ENCODE results near the gene LYPD6B. TPM values are rescaled to one million over a fixed set of nuclear protein-coding genes. Genes with fewer than 3 reads are reported as not detected.

LYPD6B gene, protein sequence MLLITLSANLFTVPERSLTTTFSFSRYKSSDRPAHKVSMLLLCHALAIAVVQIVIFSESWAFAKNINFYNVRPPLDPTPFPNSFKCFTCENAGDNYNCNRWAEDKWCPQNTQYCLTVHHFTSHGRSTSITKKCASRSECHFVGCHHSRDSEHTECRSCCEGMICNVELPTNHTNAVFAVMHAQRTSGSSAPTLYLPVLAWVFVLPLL
- 1 to 10 TPM; 9.3 to 9.9 TPM for total RNA-seq

GRCh38 chr2:149038442-149039212 lies at the start of gene LYPD6B:
Gene LYPD6B (plus strand): TSS chr2:149038699. CDS start chr2:149130949, 92,250 bp downstream.
- Histone ChIP-seq H3K9me3 (no peaks in the 10 kb centered on the region), H3K27me3 (no peaks in the 10 kb centered on the region), H3K27ac (peak within 1 kb of the TSS; percentile 39 to 71 (median 56)), H3K4me1 (peaks cover 13% of the 10 kb centered on the region), H3K4me3 (peak within 1 kb of the TSS in 1 of 2 donors; percentile 31), H3K36me3 (replicated peaks in 1 of 2; ENCODE audit: insufficient read depth in 1 of 2, low read depth in 2 of 2) (no peaks in the 10 kb centered on the region)
- ATAC-seq: peak; percentile 89
- intact Hi-C loops (cut with DNase I): no loop called here
- peak; percentile 74 to 86 (median 77) for DNase-seq
- TF ChIP-seq CTCF (IDR thresholded peaks at IDR 0.05) (peak in 2 of 7 experiments; percentile 19 to 37), POLR2A (IDR thresholded peaks at IDR 0.05) (peak; percentile 11 to 56 (median 23))
- 0 to 2% methylated on average over 20 to 34 of the region's 85 CpGs for WGBS, 2 donors

DNA sequence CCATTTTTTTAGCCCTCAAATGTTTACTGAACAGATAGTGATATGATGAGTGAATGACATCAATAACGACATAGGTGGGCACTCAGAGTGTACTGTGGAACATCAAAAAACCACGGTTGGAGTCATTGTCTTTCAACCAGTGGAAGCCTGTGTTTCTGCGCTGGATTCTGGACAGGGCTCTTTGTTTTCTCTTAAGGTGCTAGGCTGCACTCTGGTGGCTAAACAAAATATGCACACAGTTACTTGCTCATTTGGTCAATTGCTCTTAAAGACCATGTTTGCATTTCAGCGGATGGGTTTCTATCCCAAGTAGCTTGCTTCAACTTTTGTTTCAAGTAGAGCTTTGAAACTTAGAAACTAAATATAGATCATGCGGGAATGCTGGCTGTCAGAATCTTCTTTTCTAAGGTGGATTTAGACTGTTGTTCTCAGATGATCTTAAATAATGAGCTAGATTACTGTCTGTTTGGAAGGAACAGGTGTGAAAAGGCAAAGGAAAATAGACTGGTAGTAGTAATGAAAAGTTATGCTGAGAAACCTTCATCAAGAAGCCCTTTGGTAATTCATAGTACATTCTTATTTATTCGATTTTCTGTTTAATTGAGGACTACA lies 48.5 kb upstream of the LYPD6B start:
- ATAC-seq: peak; percentile 81
- Histone ChIP-seq H3K4me1 (no peaks in the 10 kb centered on the region), H3K27ac (no peak overlapping the region), H3K27me3 (no peaks in the 10 kb centered on the region), H3K4me3 (no peak overlapping the region), H3K36me3 (replicated peaks in 1 of 2; ENCODE audit: insufficient read depth in 1 of 2, low read depth in 2 of 2) (no peaks in the 10 kb centered on the region), H3K9me3 (no peaks in the 10 kb centered on the region)
- 14 to 18% methylated on average over 6 of the region's 6 CpGs for WGBS, 2 donors
- intact Hi-C loops (cut with DNase I): loop anchor here (5.0 kb wide), 1 partner anchor 1053 kb away; no protein-coding TSS in a partner anchor
- peak; percentile 64 to 83 (median 68) for DNase-seq
- TF ChIP-seq POLR2A (IDR thresholded peaks at IDR 0.05) (no peak), CTCF (IDR thresholded peaks at IDR 0.05) (peak; percentile 49 to 82 (median 72))

- H3K27ac ChIP-seq: no peak overlapping the region
- H3K4me3 ChIP-seq: no peak overlapping the region
- no peaks in the 10 kb centered on the region for H3K27me3 ChIP-seq
- WGBS, 2 donors: 63 to 69% methylated on average over 4 to 6 of the region's 6 CpGs
- no peaks in the 10 kb centered on the region for H3K36me3 ChIP-seq (replicated peaks in 1 of 2; ENCODE audit: insufficient read depth in 1 of 2, low read depth in 2 of 2)
- DNase-seq (no peak), ATAC-seq (no peak)
- no peaks in the 10 kb centered on the region for H3K4me1 ChIP-seq
- no peaks in the 10 kb centered on the region for H3K9me3 ChIP-seq
- intact Hi-C loops (cut with DNase I): no loop called here
- TF ChIP-seq POLR2A (IDR thresholded peaks at IDR 0.05): no peak
- TF ChIP-seq CTCF (IDR thresholded peaks at IDR 0.05): no peak
Observed at GRCh38 chr2:148990968-148991367, 47.5 kb upstream of the LYPD6B start.

- intact Hi-C loops (cut with DNase I): no loop called here
Observed at GRCh38 chr2:148992448-148992847, 46.1 kb upstream of the LYPD6B start.

More at GRCh38 chr2:148992448-148992847, 46.1 kb upstream of the LYPD6B start:
- TF ChIP-seq CTCF (IDR thresholded peaks at IDR 0.05): no peak
- no peak for TF ChIP-seq POLR2A (IDR thresholded peaks at IDR 0.05)
- no peaks in the 10 kb centered on the region for H3K36me3 ChIP-seq (replicated peaks in 1 of 2; ENCODE audit: insufficient read depth in 1 of 2, low read depth in 2 of 2)
- DNase-seq: no peak
- no peak overlapping the region for H3K27ac ChIP-seq
- H3K4me3 ChIP-seq: no peak overlapping the region
- H3K4me1 ChIP-seq: no peaks in the 10 kb centered on the region
- no peaks in the 10 kb centered on the region for H3K27me3 ChIP-seq
- H3K9me3 ChIP-seq: no peaks in the 10 kb centered on the region
- no peak for ATAC-seq

Data from body of pancreas (tissue), 4 donors.